IMR-90 (cell line): ENCODE results near the gene AHNAK2. TPM values are rescaled to one million over a fixed set of nuclear protein-coding genes. Genes with fewer than 3 reads are reported as not detected.

Experiments
- ATAC-seq: fragments of 200-7000 bp; cut with Tn5 transposase; 2 replicates; pipeline ENCODE4 v1.9.1; 2020; ENCODE audit warnings: low read depth, mild to moderate bottlenecking, moderate library complexity
- BruUV-seq: library from RNA; stranded (reverse); fragments of 400-500 nt; replicated peaks from 2 replicates; lab custom pipeline; 2021; lab: Mats Ljungman, UMichigan
- CTCF ChIA-PET: fragments of 300-600 bp; formaldehyde crosslinking; extraction: SDS; loops from one replicate; lab custom pipeline; 2021; ENCODE audit warnings: antibody characterized with exemption; lab: Yijun Ruan, JAX
- POLR2A ChIA-PET: fragments of 300-600 bp; sonication (Branson Sonifier 250); formaldehyde crosslinking; loops from one replicate; lab custom pipeline; 2022; ENCODE audit warnings: antibody characterized with exemption; ENCODE audit not compliant: unreplicated experiment; lab: Charles Lee
- DNase-seq: peaks from one replicate; pipeline ENCODE4 v3.0.0; 2013
- H2AFZ ChIP-seq: replicated peaks from 2 replicates; pipeline ENCODE3; 2013; ENCODE audit warnings: low read length, mild to moderate bottlenecking; ENCODE audit not compliant: poor library complexity
- H2AK5ac ChIP-seq: 2 replicates; pipeline ENCODE4 v1.6.1; 2013; ENCODE audit warnings: low read depth, low read length, inconsistent platforms
- H2AK9ac ChIP-seq: replicated peaks from 2 replicates; pipeline ENCODE3; 2013; ENCODE audit warnings: mild to moderate bottlenecking, low read depth, low read length, moderate library complexity; ENCODE audit not compliant: poor library complexity
- H2BK120ac ChIP-seq: 2 replicates; pipeline ENCODE4 v1.6.1; 2013; ENCODE audit warnings: low read depth, low read length, inconsistent platforms
- H2BK15ac ChIP-seq: 3 replicates; pipeline ENCODE4 v1.6.1; 2013; ENCODE audit warnings: low read depth, low read length, inconsistent platforms
- H2BK20ac ChIP-seq: 2 replicates; pipeline ENCODE4 v1.6.1; 2013; ENCODE audit warnings: low read depth, mild to moderate bottlenecking, inconsistent platforms, low read length, moderate library complexity
- H2BK5ac ChIP-seq: 2 replicates; pipeline ENCODE4 v1.6.1; 2013; ENCODE audit warnings: mild to moderate bottlenecking, low read depth, low read length, inconsistent platforms; ENCODE audit not compliant: poor library complexity, severe bottlenecking
- H3K14ac ChIP-seq: replicated peaks from 2 replicates; pipeline ENCODE4 v1.6.1; 2013; ENCODE audit warnings: low read depth, low read length, inconsistent platforms
- H3K18ac ChIP-seq: 2 replicates; pipeline ENCODE4 v1.6.1; 2013; ENCODE audit warnings: low read depth, low read length, control low read depth
- H3K23ac ChIP-seq: 2 replicates; pipeline ENCODE4 v1.6.1; 2013; ENCODE audit warnings: low read depth, low read length, inconsistent platforms
- H3K27ac ChIP-seq: 2 replicates; pipeline ENCODE4 v1.5.1; 2013; ENCODE audit warnings: mild to moderate bottlenecking, control low read depth, low read length; ENCODE audit not compliant: insufficient read depth
- H3K27me3 ChIP-seq: 2 replicates; pipeline ENCODE4 v1.6.1; 2013; ENCODE audit warnings: low read length; ENCODE audit not compliant: control insufficient read depth, insufficient read depth
- H3K36me3 ChIP-seq: 2 replicates; pipeline ENCODE4 v1.6.1; 2013; ENCODE audit warnings: low read length, mixed read lengths; ENCODE audit not compliant: control insufficient read depth, insufficient read depth
- H3K4ac ChIP-seq: 2 replicates; pipeline ENCODE4 v1.6.1; 2013; ENCODE audit warnings: low read depth, low read length, inconsistent platforms
- H3K4me1 ChIP-seq: 2 replicates; pipeline ENCODE4 v1.6.1; 2013; ENCODE audit warnings: low read length, mixed read lengths; ENCODE audit not compliant: control insufficient read depth, insufficient read depth
- H3K4me2 ChIP-seq: 2 replicates; pipeline ENCODE4 v1.6.1; 2013; ENCODE audit warnings: low read depth, mild to moderate bottlenecking, control low read depth, low read length, moderate library complexity
- H3K4me3 ChIP-seq: 2 replicates; pipeline ENCODE4 v1.5.1; 2013; ENCODE audit warnings: low read depth, mild to moderate bottlenecking, control low read depth, low read length, moderate library complexity; ENCODE audit not compliant: insufficient read depth
- H3K56ac ChIP-seq: 2 replicates; pipeline ENCODE4 v1.6.1; 2013; ENCODE audit warnings: low read length, inconsistent platforms; ENCODE audit not compliant: insufficient read depth; ENCODE audit errors: extremely low read depth
- H3K79me1 ChIP-seq, 2 experiments: 2 replicates each; pipeline ENCODE4 v1.6.1; 2013; ENCODE audit warnings: low read length in 2 of 2, inconsistent platforms in 1 of 2, low read depth in 1 of 2
- H3K9ac ChIP-seq: 2 replicates; pipeline ENCODE4 v1.6.1; 2013; ENCODE audit warnings: low read depth, low read length, control low read depth
- H3K9me1 ChIP-seq: 2 replicates; pipeline ENCODE4 v1.6.1; 2013; ENCODE audit warnings: low read length, inconsistent platforms; ENCODE audit not compliant: insufficient read depth
- H3K9me3 ChIP-seq: 2 replicates; pipeline ENCODE4 v1.6.1; 2013; ENCODE audit warnings: low read length; ENCODE audit not compliant: control insufficient read depth, insufficient read depth
- H4K20me1 ChIP-seq: 2 replicates; pipeline ENCODE4 v1.6.1; 2013; ENCODE audit warnings: low read length, inconsistent platforms; ENCODE audit not compliant: insufficient read depth
- H4K5ac ChIP-seq: 2 replicates; pipeline ENCODE4 v1.6.1; 2013; ENCODE audit warnings: mild to moderate bottlenecking, low read depth, low read length, control low read depth
- H4K8ac ChIP-seq, 2 experiments: 2 replicates each; pipeline ENCODE4 v1.6.1; 2013; ENCODE audit warnings: low read depth in 2 of 2, low read length in 2 of 2, control low read depth in 1 of 2, inconsistent platforms in 1 of 2
- H4K91ac ChIP-seq: 2 replicates; pipeline ENCODE4 v1.6.1; 2013; ENCODE audit warnings: low read depth, low read length, inconsistent platforms; ENCODE audit not compliant: insufficient read depth
- BHLHE40 ChIP-seq: fragments of 150-350 bp; IDR thresholded peaks from 2 replicates; pipeline ENCODE4 v1.6.1; 2016; ENCODE audit warnings: mild to moderate bottlenecking, low read depth, low read length
- CEBPB ChIP-seq: IDR thresholded peaks from 2 replicates; pipeline ENCODE4 v1.6.1; 2012; ENCODE audit warnings: low read depth, low read length, improper control_type of control experiment
- CHD1 ChIP-seq: IDR thresholded peaks from 2 replicates; pipeline ENCODE4 v1.6.1; 2012; ENCODE audit warnings: low read depth, low read length, improper control_type of control experiment
- FOS ChIP-seq: fragments of 150-350 bp; IDR thresholded peaks from 2 replicates; pipeline ENCODE4 v1.6.1; 2016; ENCODE audit warnings: low read depth, low read length
- MAFK ChIP-seq: IDR thresholded peaks from 2 replicates; pipeline ENCODE4 v1.6.1; 2012; ENCODE audit warnings: low read depth, low read length, improper control_type of control experiment
- MAZ ChIP-seq: IDR thresholded peaks from 2 replicates; pipeline ENCODE4 v1.6.1; 2012; ENCODE audit warnings: low read depth, mild to moderate bottlenecking, low read length, improper control_type of control experiment, moderate library complexity, borderline replicate concordance
- MXI1 ChIP-seq: IDR thresholded peaks from 2 replicates; pipeline ENCODE4 v1.6.1; 2012; ENCODE audit warnings: low read depth, mild to moderate bottlenecking, low read length, moderate library complexity, borderline replicate concordance
- NFE2L2 ChIP-seq: fragments of 150-350 bp; IDR thresholded peaks from 2 replicates; pipeline ENCODE4 v1.6.1; 2016; ENCODE audit warnings: low read depth, mild to moderate bottlenecking, low read length
- POLR2A ChIP-seq: IDR thresholded peaks from 2 replicates; pipeline ENCODE4 v1.6.1; 2012; ENCODE audit warnings: mild to moderate bottlenecking, low read depth, low read length
- RAD21 ChIP-seq: IDR thresholded peaks from 2 replicates; pipeline ENCODE4 v1.6.1; 2012; ENCODE audit warnings: low read length, improper control_type of control experiment
- RFX5 ChIP-seq: IDR thresholded peaks from 2 replicates; pipeline ENCODE4 v1.8.0; 2012; ENCODE audit warnings: low read depth, mild to moderate bottlenecking, low read length, moderate library complexity
- SMC3 ChIP-seq: fragments of 150-350 bp; IDR thresholded peaks from 2 replicates; pipeline ENCODE4 v1.6.1; 2016; ENCODE audit warnings: low read depth, mild to moderate bottlenecking, antibody characterized with exemption, low read length, moderate library complexity
- WGBS, 2 experiments: methylation state at CpG; one replicate each; pipeline versions ENCODE4 v1.1.5 to v1.1.7; 2013; ENCODE audit warnings: missing lambda C conversion rate in 2 of 2; ENCODE audit not compliant: insufficient read length in 1 of 2; ENCODE audit errors: extremely low coverage in 2 of 2; 5-methylcytosine and 5-hydroxymethylcytosine counted together
- dilution Hi-C: fragments of 300-500 bp; cut with HindIII; formaldehyde crosslinking; loops from one replicate; pipeline ENCODE4 v1.14.3; 2018; ENCODE audit warnings: low sequenced_read_pairs; ENCODE audit not compliant: unreplicated experiment
- in situ Hi-C: fragments of 300-500 bp; cut with MboI; formaldehyde crosslinking; loops from 3 replicates; pipeline ENCODE4 v1.14.3; 2019; ENCODE audit warnings: low sequenced_read_pairs, inconsistent platforms, mixed read lengths
- intact Hi-C: fragments of 100-400 bp; cut with micrococcal nuclease; formaldehyde crosslinking; loops from 2 replicates; pipeline ENCODE4 v1.10.0; 2022
- polyA plus RNA-seq, 3 experiments: library from polyadenylated mRNA; depleted of rRNA; stranded (reverse); fragments of >200 nt; gene quantifications; 2 replicates each; pipeline ENCODE4 v1.2.3, GENCODE V29; 2012; ENCODE audit warnings: low replicate concordance in 1 of 3
- total RNA-seq: library from RNA; depleted of rRNA; stranded (reverse); fragments of >200 nt; gene quantifications from 2 replicates; pipeline ENCODE4 v1.2.3, GENCODE V29; 2012
- TF ChIP-seq, protein P1 (sequence below): fragments of 150-350 bp; IDR thresholded peaks from 2 replicates; pipeline ENCODE4 v1.6.1; 2017; ENCODE audit warnings: mild to moderate bottlenecking, antibody characterized with exemption, low read length, low read depth
- TF ChIP-seq, protein P2 (sequence below): conservative IDR thresholded peaks from 2 replicates; pipeline ENCODE4 v1.5.1; 2012; ENCODE audit warnings: mild to moderate bottlenecking, low read depth, low read length, improper control_type of control experiment
- TF ChIP-seq, protein P3 (sequence below): fragments of 150-350 bp; IDR thresholded peaks from 2 replicates; pipeline ENCODE4 v1.6.1; 2016; ENCODE audit warnings: low read depth, mild to moderate bottlenecking, low read length, moderate library complexity, borderline replicate concordance

The AHNAK2 gene
- total and polyA plus RNA-seq, 2 of the 4 experiments (the other 2 are of a cell fraction), result 2.6 to 7.9 TPM

DNA sequence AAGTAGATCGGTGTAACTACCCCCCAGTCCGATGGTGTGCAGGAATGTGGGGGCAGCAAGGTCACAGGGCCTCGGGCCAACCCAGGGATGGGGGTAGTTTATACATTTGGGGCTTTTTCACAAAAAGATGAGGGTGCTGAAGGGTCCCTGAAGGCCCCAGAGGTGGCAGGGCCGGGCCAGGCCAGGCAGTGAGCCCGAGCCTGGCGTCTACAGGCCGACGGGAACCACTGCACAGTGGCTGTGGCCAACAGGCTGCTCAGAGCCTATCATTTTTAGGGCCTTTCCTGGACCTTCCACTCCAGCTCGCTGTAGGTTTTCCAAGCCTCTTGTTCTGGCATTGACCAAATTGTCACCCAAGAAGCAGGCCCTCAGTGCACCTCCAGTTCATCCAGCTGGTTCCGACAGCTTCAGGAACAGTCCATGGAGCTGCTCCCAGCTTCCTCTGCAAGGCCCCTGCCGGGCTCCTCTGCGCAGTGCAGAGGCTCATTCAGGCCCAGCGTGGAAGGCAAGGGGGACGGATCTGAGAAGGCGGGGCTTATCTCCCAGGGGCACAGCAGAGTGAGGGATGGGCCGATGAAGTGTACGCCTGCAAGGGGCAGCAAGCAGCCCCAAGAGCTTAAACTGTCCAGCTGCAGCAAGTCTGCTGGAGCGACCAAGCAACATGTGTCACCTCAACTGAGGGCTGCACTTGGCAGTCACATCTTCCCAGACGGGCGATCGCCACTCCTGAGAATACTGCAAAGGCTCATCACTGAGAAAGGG, 28.8 kb upstream of the AHNAK2 start:
- H3K23ac ChIP-seq, result no peak overlapping the region
- ATAC-seq, result no peak
- H3K27ac ChIP-seq, result no peak overlapping the region
- H2BK20ac ChIP-seq, result no peak overlapping the region
- ChIA-PET POLR2A (no interaction called here), CTCF (interaction anchor here (0.9 kb wide), 1 partner anchor 32 kb away, joined by 3 read pairs; no protein-coding TSS in a partner anchor)
- no peak overlapping the region for H3K9ac ChIP-seq
- H3K79me1 ChIP-seq, result peaks cover 22 to 38% of the 10 kb centered on the region in 2 experiments
- DNase-seq, result no peak
- H4K8ac ChIP-seq, result no peak overlapping the region
- H3K36me3 ChIP-seq, result peaks cover 30% of the 10 kb centered on the region
- H2BK120ac ChIP-seq, result no peak overlapping the region
- no peak overlapping the region for H2BK15ac ChIP-seq
- no peaks in the 10 kb centered on the region for H3K4me1 ChIP-seq
- H2AFZ ChIP-seq, result no peak overlapping the region
- H4K20me1 ChIP-seq, result peaks cover 25% of the 10 kb centered on the region
- BruUV-seq, result no TSS peak
- in situ Hi-C loops, result no loop called here
- no peak overlapping the region for H3K18ac ChIP-seq
- no peak overlapping the region for H4K91ac ChIP-seq
- intact Hi-C loops, result no loop called here
- no peak overlapping the region for H3K4ac ChIP-seq
- H3K9me3 ChIP-seq, result no peaks in the 10 kb centered on the region
- H4K5ac ChIP-seq, result no peak overlapping the region
- dilution Hi-C loops, result no loop called here
- no peak overlapping the region for H3K4me2 ChIP-seq
- peak overlapping the region; percentile 19 for H2AK9ac ChIP-seq
- no peak overlapping the region for H2AK5ac ChIP-seq
- no peaks in the 10 kb centered on the region for H3K9me1 ChIP-seq
- H3K56ac ChIP-seq, result no peak overlapping the region
- H2BK5ac ChIP-seq, result no peak overlapping the region
- H3K27me3 ChIP-seq, result no peaks in the 10 kb centered on the region
- WGBS, 2 experiments, result 92% methylated on average over 19 of the region's 21 CpGs; no CpG with 5 or more reads in 1 of the 2 experiments
- no peak overlapping the region for H3K4me3 ChIP-seq
- no peak overlapping the region for H3K14ac ChIP-seq
- TF ChIP-seq RFX5, result no peak
- no peak for TF ChIP-seq MXI1
- TF ChIP-seq, protein P1, sequence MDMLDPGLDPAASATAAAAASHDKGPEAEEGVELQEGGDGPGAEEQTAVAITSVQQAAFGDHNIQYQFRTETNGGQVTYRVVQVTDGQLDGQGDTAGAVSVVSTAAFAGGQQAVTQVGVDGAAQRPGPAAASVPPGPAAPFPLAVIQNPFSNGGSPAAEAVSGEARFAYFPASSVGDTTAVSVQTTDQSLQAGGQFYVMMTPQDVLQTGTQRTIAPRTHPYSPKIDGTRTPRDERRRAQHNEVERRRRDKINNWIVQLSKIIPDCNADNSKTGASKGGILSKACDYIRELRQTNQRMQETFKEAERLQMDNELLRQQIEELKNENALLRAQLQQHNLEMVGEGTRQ, result no peak
- TF ChIP-seq, protein P2, sequence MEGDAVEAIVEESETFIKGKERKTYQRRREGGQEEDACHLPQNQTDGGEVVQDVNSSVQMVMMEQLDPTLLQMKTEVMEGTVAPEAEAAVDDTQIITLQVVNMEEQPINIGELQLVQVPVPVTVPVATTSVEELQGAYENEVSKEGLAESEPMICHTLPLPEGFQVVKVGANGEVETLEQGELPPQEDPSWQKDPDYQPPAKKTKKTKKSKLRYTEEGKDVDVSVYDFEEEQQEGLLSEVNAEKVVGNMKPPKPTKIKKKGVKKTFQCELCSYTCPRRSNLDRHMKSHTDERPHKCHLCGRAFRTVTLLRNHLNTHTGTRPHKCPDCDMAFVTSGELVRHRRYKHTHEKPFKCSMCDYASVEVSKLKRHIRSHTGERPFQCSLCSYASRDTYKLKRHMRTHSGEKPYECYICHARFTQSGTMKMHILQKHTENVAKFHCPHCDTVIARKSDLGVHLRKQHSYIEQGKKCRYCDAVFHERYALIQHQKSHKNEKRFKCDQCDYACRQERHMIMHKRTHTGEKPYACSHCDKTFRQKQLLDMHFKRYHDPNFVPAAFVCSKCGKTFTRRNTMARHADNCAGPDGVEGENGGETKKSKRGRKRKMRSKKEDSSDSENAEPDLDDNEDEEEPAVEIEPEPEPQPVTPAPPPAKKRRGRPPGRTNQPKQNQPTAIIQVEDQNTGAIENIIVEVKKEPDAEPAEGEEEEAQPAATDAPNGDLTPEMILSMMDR, result no peak
- no peak for TF ChIP-seq RAD21
- no peak for TF ChIP-seq CEBPB
- TF ChIP-seq, protein P3, sequence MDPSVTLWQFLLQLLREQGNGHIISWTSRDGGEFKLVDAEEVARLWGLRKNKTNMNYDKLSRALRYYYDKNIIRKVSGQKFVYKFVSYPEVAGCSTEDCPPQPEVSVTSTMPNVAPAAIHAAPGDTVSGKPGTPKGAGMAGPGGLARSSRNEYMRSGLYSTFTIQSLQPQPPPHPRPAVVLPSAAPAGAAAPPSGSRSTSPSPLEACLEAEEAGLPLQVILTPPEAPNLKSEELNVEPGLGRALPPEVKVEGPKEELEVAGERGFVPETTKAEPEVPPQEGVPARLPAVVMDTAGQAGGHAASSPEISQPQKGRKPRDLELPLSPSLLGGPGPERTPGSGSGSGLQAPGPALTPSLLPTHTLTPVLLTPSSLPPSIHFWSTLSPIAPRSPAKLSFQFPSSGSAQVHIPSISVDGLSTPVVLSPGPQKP, result no peak
- no peak for TF ChIP-seq POLR2A
- no peak for TF ChIP-seq SMC3
- no peak for TF ChIP-seq BHLHE40
- TF ChIP-seq MAZ, result no peak
- TF ChIP-seq FOS, result no peak
- no peak for TF ChIP-seq NFE2L2
- TF ChIP-seq CHD1, result no peak
- TF ChIP-seq MAFK, result no peak
